Activated CD4-positive, alpha-beta T cell treated with anti-CD3 and anti-CD28 coated beads, Interleukin-2, amount 50 U/mL, for 4 hours (primary cell): ENCODE results near the gene HHAT.

ENCODE experiments used
- DNase-seq, 2 experiments: peaks; one replicate each; pipeline ENCODE4 v3.0.0-alpha.2; 2020

Gene HHAT

DNA sequence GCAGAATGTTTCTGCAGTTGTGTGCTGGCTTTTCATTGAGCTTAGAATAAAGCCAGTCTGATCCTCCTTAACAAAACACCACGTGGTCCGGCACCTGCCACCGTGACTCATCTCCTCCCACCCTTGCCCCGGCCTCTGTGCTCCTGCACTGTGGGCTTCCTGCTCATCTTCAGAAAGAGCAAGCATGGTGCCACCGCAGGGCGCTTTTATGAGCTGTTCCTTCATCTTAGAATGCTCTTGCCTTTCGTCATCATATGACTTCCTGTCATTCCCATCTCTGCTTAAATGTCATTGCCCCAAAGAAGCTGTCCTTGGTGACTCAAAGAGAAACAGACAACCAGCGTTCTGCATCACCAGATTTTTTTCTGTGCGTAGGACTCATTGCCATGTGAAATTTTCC lies 117.8 kb downstream of the HHAT start:
- DNase-seq: peak; percentile 70 to 78

DNA sequence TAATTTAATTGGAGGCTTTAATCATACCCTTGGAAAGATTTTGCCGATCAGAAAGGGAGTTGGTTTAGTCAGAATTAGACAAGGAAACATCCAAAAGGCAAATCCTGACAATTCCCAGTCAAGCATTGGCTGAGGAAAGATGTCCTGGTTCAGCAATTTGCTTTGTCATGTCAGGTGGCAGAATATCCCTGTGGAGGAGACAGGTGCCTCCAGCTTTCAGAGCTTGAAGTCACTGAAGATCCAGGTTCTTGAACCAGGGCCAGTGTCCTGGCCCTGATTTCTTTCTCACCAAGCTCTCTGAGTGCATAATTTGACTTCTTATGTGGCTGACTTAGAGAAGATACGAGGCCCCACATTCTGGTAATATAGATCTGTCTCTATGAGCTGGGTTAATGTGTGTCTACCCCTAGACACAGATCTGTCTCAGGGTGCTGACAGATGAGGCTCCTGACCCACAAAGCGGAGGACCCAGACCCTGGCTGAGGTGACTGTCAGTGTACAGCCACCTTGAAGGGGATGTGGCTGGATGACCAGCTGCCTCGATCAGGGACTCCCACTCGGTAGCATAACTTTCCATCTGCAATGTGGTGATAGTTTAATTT lies 118.9 kb downstream of the HHAT start:
- DNase-seq: no peak

DNA sequence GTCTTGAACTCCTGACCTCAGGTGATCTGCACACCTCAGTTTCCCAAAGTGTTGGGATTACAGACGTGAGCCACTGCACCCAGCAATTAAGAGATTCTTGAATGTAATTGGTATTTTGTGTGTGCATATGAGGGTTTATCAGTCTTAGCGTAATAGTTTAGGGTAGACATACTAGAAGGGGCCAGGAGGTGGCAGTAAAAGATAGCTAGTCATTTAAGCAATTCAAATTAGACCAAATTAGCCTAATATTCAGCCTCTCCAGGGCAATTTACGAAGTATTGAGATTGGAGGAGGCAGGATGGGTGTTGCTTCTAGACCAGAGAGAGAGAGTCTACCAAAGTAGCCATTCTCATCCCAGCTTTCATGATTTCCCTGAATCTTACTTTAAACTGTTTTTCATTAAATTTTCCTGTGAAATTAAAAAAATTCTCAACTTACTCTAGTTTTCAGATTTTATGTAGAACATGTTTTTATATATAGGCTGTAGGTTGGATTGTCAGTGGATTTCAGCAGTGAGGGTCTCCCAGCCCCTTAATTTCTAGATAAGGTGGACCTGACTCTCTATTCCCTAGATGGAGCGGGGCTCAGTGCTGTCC lies 119.7 kb downstream of the HHAT start:
- no peak for DNase-seq

DNA sequence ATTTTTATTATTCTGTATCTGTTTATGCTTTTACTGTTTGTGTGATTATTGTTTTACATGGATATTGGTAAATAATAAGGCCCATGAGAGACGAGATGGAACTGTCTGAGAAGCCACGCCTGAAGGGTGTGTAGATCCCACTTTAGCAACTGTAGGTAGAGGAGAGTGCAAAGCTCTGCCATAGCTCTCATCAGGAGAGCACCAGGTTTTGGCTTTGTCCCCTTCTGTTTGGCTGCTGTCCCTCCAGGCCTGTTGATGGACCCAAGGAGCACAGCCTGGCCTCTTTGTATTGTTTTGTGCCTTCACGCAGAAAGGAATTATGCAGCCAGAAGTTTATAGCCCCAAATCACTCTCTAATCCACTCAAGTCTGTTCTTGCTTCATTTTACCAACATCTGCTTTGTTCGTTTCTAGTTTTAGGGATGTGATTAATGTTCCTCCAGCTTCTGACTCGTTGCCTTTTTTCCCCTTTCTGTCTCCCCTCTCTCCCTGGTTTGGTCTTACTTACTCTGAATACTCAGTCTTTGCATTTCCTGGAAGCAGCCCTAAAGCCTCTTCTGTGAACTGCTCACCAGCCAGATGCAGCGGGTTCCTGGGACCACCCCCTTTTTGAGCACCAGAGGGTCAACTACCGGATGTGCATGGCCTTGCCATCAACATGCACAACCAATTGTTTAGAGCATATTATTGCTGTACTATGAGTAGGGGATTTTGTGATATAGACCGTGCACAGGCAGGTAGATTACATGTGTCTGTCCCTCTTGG lies 127.3 kb downstream of the HHAT start:
- no peak for DNase-seq

DNA sequence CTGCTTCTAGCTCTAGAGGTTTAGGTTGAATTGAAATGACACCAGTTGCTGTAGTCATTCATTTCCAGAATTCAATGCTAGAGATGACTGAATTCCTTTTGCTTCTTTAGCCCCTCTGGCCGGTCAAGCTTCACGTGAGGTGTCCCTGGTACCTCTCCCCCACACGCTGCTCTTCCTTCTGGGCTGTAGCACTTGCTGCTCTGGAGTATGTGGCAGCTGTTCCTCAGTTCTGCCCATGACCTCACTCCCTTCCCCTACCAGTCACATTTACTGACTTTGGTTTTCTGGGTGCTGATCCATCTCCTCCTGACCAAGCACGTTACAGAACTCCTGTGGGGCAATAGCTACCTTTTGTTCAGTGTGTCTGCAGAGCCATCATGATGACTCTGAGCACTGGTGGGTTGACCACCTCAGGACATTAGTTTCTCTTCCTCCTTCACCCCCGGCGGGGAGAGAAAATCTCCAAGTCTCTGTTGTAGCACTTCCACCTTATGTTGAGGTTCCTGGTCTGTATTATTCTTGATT lies 128.1 kb downstream of the HHAT start:
- DNase-seq: no peak

DNA sequence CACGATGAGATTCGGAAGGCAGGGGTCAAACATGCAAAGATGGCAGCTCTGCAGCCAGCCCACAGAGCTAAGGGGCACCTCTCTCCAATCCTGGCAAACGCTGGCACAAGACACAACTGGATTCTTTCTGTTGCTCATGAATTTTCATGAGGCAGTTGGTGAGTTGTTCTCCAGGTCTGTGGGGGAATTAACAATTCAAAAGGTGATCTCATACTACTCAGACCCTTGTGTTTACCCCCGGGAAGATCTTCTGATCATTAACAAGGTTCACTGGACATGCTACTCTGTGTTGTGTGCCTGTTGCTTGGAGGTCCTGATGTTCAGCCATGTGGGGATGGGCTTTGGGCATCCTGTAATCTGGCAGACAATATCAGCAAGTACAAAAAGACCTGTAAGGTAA lies 128.9 kb downstream of the HHAT start:
- DNase-seq: no peak

DNA sequence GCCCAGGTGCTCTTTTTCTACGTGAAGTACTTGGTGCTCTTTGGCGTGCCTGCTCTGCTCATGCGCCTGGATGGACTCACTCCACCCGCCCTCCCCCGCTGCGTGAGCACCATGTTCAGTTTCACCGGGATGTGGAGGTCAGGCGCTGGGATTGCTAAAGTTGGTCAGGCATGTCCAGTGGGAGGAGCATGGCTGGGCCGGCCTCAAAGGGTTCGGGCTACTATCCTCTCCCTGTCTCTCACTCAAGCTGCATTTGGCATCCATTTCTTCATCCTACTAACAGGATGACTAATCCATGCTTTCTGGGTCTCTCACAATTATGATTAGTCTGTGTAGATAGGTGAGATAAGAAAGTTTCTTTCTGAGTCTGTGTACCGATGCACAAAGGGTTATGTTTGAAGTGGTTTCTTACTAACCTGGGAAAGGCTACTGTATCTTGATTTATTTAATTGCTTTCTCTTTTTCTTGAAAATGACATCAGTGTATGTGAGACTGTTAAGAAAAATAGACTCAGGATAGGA lies 135.9 kb downstream of the HHAT start:
- DNase-seq: no peak

DNA sequence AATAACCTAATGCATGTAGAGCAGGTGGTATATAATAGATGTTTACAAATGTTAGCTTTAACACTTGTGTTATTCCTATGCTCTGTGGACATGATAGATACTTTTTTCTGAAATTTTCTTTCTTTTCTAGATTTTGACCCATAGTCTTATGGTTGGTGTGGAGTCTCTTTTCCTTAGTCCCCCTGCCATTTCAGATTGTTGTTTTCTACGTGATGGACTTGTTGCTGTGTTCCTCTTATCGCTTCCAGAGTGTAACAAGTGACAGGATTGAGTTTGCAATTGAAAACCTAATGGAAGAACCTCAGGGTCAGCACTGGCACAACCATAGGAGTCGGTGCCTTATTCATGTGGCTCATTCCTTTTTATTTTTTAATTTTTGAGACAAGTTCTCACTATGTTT lies 136.4 kb downstream of the HHAT start:
- DNase-seq: no peak

DNA sequence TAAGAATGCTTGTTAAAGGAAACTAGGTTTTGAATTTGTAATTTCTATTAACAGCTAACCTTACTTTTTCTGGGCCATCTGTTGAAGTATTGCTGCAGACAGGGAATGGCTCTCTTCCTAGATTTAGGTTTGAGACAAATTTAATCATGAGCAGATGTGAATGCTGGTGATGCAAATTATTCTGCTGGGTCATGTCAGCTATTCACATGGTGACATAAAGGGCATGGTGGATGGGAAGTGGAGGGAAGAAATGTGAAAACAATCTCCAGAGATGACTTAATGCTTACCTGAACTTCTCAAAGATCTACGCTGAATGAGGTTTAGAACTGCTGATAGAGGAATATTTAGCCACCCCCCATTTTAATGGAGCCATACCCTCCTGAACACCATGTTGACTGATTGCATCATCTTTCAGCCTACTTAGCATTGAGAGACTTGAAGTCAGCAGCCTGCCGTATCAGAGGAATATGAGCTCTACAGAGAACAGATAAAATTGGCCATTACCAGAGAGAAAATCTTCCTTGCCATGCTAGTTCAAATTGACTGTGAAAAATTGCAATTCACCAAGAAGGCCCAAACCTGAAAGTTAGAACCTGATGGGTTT lies 138.8 kb downstream of the HHAT start:
- no peak for DNase-seq

DNA sequence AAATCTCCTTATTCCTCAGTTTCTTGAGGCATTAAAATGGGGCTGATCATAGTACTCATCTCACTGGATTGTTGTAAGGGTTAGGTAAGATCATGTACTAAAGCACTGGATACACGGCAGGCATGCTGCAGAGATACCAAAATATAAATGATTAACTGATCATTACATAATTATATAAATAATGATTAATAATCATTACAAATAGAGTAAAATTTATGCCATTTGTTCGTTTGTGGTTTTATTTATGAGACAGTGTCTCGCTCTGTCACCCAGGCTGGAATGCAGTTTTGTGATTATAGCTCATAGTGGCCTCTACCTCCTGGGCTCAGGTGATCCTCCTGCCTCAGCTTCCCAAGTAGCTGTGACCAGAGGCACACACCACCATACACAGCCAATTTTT lies 140.7 kb downstream of the HHAT start:
- no peak for DNase-seq

DNA sequence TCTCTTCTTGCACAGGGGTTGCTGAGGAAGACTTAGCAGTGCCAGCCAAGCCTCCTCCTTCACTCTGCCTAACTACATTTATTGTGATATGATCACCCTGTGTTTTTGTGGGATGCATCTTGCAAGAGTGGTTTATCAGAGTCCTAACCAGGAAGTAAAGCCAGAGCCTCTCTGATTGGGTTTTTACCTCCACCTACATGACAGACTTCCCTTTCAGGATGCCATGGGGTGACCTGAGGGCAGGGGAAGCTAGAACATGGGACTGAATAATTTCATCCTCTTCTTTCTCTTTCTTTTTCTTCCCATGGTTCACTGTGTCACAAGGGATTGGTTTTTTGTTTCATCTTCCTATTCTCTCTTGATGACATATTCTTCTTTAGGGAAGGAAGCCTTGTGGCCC lies 146.6 kb downstream of the HHAT start:
- no peak for DNase-seq

DNA sequence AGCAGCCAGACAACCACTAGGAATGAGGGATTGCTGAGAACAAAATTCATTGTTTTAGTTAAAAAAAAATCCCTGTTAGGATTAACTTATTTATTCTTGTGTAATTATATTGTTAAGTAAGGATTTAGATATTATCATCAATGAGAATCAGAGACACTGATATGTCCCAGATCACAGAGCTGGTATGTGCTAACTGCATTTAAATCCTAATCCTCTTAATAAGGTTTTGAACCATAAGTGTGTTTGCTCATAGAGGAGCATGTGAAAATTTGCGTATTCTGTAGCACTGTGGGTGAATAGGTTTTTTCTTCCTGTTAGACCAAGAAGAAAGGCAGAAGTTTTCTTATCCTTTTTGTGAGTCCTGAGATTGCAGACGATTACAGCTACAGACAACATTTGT lies 147.1 kb downstream of the HHAT start:
- no peak for DNase-seq

DNA sequence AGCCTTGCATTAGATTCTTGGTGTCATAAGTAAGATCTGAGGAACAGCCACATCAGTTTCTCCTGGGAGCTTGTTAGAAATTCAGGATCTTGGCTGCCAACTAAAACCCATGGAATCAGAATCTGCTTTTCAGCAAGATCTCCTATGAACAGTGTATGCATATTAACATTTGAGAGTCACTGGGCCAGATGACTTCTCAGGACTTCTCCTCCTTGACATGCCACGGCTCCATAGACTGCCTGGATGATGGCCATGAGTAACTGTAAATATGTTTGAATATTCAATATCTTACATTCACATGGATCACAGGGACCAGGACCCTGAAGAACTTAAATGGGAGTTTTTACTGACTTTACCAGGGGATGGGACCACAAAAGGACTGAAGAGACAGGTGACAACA lies 148.0 kb downstream of the HHAT start:
- DNase-seq: no peak

DNA sequence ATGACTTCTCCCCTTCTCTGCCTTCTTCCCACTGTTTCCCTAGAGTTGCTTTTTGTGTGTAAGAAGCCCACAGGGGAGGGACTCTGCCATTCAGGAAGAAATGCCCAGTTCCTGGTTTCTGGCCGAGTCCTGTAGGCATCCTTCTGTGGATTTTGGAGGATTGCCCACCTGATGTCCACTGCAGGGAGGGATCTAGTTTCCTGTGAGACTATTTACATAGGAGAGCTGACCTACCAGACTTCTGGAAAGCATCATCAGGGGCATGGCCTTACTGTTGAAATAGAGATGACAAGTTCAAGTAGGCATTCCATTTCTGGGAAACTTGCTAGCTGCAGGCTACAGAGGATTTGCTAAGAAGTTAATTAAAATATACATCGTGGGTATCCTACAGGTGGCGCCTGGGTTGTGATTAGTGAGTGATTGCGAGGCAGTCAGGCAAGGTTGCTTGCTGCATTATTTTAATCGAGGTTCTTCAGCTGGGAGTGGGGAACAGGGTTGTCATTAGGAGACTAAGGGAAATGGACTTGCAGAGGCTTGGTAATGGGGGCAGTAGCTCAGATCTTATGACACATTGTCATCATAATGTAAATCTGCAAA lies 148.7 kb downstream of the HHAT start:
- DNase-seq: no peak

DNA sequence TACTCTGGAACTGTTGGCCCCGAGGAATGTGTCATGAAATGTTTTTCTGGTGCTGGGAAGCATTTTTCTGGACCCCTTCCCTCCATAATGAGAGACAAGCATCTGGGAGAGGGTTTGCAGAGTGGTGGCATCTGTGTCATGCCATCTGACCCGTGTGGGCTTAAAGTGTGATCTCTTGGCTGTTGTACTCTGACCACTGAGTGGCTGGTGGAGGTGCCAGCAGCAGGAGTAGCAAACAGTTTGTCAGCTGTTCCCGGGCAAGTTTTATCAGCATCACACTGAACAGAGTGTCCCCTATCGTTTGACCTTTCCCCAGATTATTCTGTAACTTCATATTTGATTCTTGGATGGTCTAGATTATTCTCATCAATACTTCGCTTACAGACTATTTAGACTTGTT lies 150.1 kb downstream of the HHAT start:
- DNase-seq: no peak

DNA sequence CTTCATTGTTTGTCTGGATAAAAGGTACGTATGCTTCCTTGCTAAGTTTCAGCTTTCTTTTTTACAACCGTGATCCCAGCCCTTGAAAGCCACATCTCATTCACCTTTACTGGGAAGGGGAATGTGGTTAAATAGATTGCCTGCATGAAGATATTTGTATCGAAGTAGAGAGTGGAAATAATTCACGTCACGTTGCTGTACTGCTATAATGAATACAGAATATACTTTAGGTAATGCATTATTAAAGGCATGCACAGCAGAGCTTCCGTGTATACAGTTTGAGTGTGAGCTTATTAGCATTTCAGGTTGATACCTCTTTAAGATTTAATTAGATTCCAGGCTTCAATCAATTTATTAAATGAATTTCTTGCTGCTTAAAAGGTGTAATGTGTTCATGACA lies 153.8 kb downstream of the HHAT start:
- DNase-seq: no peak

DNA sequence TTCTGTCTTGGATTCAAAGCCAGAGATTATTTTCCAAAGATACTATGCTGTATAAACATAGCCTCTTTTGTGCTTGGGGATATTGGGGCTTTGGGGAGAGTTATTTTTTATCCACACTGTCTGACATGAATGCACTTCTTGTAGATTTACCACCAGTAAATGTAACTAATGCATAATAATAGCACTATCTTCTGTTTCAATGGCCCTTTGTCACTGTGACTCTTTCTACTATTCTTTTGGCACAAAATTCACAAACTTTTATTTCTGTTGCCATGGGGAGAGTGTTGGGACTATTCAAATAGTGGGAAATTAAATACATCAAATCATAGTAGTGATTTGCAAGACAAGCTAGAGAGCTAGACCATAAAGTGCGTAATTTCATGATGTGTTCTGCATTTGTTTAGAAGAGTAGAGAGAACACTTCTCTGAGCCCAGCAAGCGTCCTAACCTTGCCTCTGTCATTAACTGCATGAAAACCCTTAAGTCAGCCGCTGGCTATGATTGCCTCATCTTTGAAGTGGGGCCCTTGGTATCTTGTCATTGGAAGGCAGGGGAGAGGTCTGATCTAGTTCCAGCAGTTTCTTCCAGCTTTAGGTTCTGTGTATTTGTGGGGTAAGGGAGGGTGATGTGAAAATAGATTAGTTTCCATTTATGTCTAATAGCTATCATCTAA lies 154.4 kb downstream of the HHAT start:
- no peak for DNase-seq

DNA sequence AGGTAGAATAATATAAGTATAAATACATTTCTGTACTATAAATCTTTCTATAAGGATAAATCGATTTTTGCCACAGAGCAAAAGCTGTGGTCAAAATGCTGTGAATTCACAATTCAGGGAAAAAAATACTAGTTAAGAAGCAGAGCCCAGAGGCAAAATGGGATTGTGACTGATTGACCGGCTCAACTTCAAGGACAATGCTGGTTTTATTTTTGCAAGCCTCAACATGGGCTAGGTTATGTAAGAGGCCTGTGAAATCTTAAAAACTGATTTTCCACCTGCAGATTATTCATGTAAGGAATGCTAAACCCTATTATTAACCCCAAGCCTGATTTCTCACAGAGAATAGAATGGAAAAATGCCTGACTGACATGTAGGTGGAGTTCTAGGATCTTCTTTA lies 155.1 kb downstream of the HHAT start:
- no peak for DNase-seq

DNA sequence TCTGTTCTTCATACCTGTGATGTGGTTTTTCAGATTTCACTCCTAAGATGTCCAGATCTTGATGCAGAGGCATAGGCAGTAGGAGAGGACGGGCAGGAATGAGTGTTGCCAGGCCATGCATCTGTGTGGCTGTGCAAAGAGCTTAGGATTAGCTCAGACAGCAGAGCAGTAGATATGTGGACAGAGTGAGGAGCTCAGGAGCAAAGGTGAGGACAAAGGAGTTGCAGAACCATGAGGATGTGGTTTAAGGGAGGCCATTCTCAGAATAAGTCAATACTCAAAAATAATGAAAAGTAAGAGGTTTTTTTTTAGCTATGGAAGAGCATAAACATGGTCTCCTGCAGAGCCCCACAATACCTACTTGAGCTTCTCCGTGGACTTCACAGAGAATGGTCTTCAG lies 158.3 kb downstream of the HHAT start:
- no peak for DNase-seq

DNA sequence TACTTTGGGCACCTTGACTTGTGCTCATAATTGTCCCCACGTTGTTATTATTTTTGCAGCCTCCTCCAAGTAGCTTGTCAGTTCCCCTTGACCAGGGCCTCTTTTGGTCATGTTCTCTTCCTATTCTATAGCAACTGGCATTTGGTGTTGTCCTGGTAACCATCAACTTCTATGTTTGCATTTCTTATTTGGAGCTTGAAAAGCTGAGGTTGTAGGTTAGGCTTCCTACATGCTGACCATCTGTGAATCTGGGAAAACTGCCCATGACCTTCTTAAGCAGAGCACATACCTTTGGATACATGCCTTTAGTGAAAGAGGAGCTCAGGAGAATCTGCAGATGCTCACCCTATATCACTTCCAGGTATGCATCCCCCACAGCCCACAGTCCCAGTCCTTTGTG lies 160.8 kb downstream of the HHAT start:
- no peak for DNase-seq

DNA sequence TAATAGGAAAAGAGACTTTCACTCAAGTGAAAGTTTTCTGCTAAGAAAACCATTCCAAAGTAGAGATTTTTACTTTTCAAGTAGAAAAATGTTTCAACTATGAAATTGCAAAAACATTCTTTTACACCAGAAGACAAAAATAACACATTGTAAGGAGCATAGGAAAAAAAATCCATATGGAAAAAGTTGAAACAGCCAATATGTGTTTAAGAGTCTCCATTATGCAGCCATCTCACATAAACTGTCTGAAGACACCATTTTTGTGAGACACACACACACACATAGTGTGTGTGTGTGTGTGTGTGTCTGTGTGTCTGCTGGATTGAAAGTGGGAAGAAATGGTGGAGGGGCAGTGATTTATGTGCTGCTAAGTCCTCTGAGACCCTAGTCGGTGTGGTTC lies 162.1 kb downstream of the HHAT start:
- DNase-seq: no peak

DNA sequence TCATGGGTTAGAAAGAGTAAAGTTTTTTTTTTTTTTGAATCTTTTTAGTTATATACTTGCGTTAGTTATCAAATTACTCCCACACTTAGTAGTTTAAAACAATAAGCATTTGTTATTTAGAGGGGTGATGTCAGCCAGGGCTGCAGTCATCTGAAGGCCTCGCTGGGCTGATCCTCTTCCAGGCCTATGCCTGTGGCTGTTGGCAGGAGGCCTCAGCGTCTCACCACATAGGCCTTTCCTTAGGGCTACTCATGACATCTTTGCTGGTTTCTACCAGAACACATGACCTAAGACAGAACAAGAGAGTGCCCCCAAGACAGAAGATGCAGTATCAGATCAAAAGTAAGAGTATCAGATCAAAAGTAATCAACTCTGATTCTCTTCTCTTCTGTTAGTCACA lies 167.4 kb downstream of the HHAT start:
- no peak for DNase-seq

DNA sequence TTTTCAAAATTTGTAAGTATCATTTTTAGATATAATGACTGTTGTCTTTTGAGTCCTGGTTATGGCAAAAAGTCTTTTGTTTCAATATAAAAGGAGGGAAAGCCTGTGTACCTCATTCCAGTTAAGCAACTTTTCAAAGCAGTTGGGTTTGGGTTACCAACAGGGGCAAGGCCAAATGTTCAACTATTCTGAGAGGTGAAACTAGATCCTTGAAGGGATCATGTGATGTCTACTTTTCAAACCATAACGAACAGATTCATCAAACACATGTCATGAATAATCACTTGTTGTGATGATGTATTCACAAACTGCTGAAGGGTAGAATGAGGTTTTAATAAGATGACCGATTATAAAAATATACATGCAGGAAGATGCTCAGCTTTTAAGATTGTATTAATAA lies 171.3 kb downstream of the HHAT start:
- DNase-seq: no peak
